HepG2 (cell line): ENCODE results near the gene ADORA2B. TPM values are rescaled to one million over a fixed set of nuclear protein-coding genes. Genes with fewer than 3 reads are reported as not detected.

Experiments
- ATF4 ChIP-seq, 2 experiments: fragments of 450-650 bp in 1 of 2; sonication (generic) in 1 of 2; formaldehyde crosslinking; IDR thresholded peaks; 2 replicates each; pipeline versions ENCODE4 v1.5.0 to v1.8.0; 2020 to 2022; ENCODE audit warnings: mild to moderate bottlenecking in 1 of 2, missing genetic modification reagents in 1 of 2
- EEA1 ChIP-seq: sonication (generic); formaldehyde crosslinking; IDR thresholded peaks from 2 replicates; pipeline ENCODE4 v1.5.1; 2020; ENCODE audit warnings: mild to moderate bottlenecking, missing genetic modification reagents, borderline replicate concordance
- FOSL2 ChIP-seq: sonication (generic); formaldehyde crosslinking; IDR thresholded peaks from 2 replicates; pipeline ENCODE4 v1.4.0; 2020; ENCODE audit warnings: missing genetic modification reagents
- GATAD1 ChIP-seq: IDR thresholded peaks from 2 replicates; pipeline ENCODE4 v1.6.1; 2016; ENCODE audit warnings: missing genetic modification reagents, missing compliant biosample characterization
- GMEB1 ChIP-seq: sonication (generic); formaldehyde crosslinking; IDR thresholded peaks from 2 replicates; pipeline ENCODE4 v1.5.1; 2020; ENCODE audit warnings: missing genetic modification reagents, mild to moderate bottlenecking, borderline replicate concordance
- HES4 ChIP-seq: sonication (generic); formaldehyde crosslinking; IDR thresholded peaks from 2 replicates; pipeline ENCODE4 v1.9.0; 2021; ENCODE audit warnings: mild to moderate bottlenecking, missing genetic modification reagents, borderline replicate concordance
- IKZF4 ChIP-seq: sonication (generic); formaldehyde crosslinking; IDR thresholded peaks from 2 replicates; pipeline ENCODE4 v1.5.1; 2020; ENCODE audit warnings: borderline replicate concordance, mild to moderate bottlenecking, low read depth, missing genetic modification reagents; ENCODE audit errors: not compliant biosample characterization
- KDM5B ChIP-seq: sonication (generic); formaldehyde crosslinking; IDR thresholded peaks from 2 replicates; pipeline ENCODE4 v1.4.0; 2020; ENCODE audit warnings: missing genetic modification reagents, mild to moderate bottlenecking, borderline replicate concordance
- PHF5A ChIP-seq: IDR thresholded peaks from one replicate; pipeline ENCODE4 v1.6.1; 2018; ENCODE audit warnings: low read depth, missing genetic modification reagents; ENCODE audit not compliant: unreplicated experiment
- RBAK ChIP-seq: sonication (generic); formaldehyde crosslinking; IDR thresholded peaks from 2 replicates; pipeline ENCODE4 v1.5.1; 2020; ENCODE audit warnings: mild to moderate bottlenecking, missing genetic modification reagents
- RNF219 ChIP-seq: sonication (generic); formaldehyde crosslinking; IDR thresholded peaks from 2 replicates; pipeline ENCODE4 v1.5.0; 2020; ENCODE audit warnings: mild to moderate bottlenecking, missing genetic modification reagents
- TAF1 ChIP-seq: sonication (generic); formaldehyde crosslinking; IDR thresholded peaks from 2 replicates; pipeline ENCODE4 v1.4.0; 2020; ENCODE audit warnings: missing genetic modification reagents
- THAP7 ChIP-seq: sonication (generic); formaldehyde crosslinking; IDR thresholded peaks from 2 replicates; pipeline ENCODE4 v1.8.1; 2023; ENCODE audit warnings: mild to moderate bottlenecking, missing genetic modification reagents
- ZNF292 ChIP-seq: sonication (generic); formaldehyde crosslinking; IDR thresholded peaks from 2 replicates; pipeline ENCODE4 v1.8.1; 2022; ENCODE audit warnings: mild to moderate bottlenecking, low read depth, missing genetic modification reagents, borderline replicate concordance
- ZNF382 ChIP-seq: sonication (generic); formaldehyde crosslinking; IDR thresholded peaks from 2 replicates; pipeline ENCODE4 v1.5.0; 2020; ENCODE audit warnings: missing genetic modification reagents, mild to moderate bottlenecking, borderline replicate concordance
- ZNF557 ChIP-seq: sonication (generic); formaldehyde crosslinking; IDR thresholded peaks from 2 replicates; pipeline ENCODE4 v1.4.0; 2020; ENCODE audit warnings: missing genetic modification reagents
- ZNF572 ChIP-seq: sonication (generic); formaldehyde crosslinking; IDR thresholded peaks from 2 replicates; pipeline ENCODE4 v1.5.1; 2020; ENCODE audit warnings: mild to moderate bottlenecking, missing genetic modification reagents
- ZNF597 ChIP-seq: sonication (generic); formaldehyde crosslinking; IDR thresholded peaks from 2 replicates; pipeline ENCODE4 v1.5.0; 2020; ENCODE audit warnings: missing genetic modification reagents
- polyA plus RNA-seq, 8 experiments: library from polyadenylated mRNA; depleted of rRNA in 3 of 8; stranded (reverse) in 7 of 8; unstranded in 1 of 8; fragments of >200 nt; fragmentation: Illumina TruSeq in 4 of 8; extraction: Trizol in 4 of 8; gene quantifications; 2 replicates each; pipeline versions ENCODE4 v1.2.1 to v1.2.3, GENCODE V29; 2011 to 2016; ENCODE audit warnings: low read depth in 4 of 8, missing spikeins in 1 of 8, mixed read lengths in 1 of 8; ENCODE audit not compliant: insufficient read depth in 1 of 8
- total RNA-seq, 5 experiments: library from RNA; depleted of rRNA; stranded (reverse); fragments of >200 nt; fragmentation: Illumina TruSeq; extraction: Trizol; gene quantifications; 2 replicates each; pipeline ENCODE4 v1.2.3, GENCODE V29; 2016; ENCODE audit warnings: low read depth in 1 of 5

Gene ADORA2B
- total and polyA plus RNA-seq, 2 of the 13 experiments (the other 11 are each of a cell fraction or from before 2014, with no cell fraction given), result 10.4 to 20.0 TPM

GRCh38 chr17:15944759-15945526 is at the start of gene ADORA2B (continued):
- TF ChIP-seq FOSL2 (CRISPR knock-in tag), result no peak; the same call in 1 of the 2 replicates
- peak; percentile 73 for TF ChIP-seq IKZF4 (CRISPR knock-in tag)
- no peak for TF ChIP-seq ZNF382
- TF ChIP-seq ATF4 (CRISPR knock-in tag; IDR thresholded peaks at IDR 0.05), result 0 out of 4 replicates have a peak, but pooled peaks of 1 of the 2 experiments have one; percentile 26
- TF ChIP-seq EEA1 (CRISPR knock-in tag), result peak; percentile 71
- no peak for TF ChIP-seq PHF5A (CRISPR knock-in tag)
- TF ChIP-seq ZNF292 (CRISPR knock-in tag), result 0 out of 2 replicates have a peak, but pooled peaks have one; percentile 18
- TF ChIP-seq TAF1 (CRISPR knock-in tag), result peak; percentile 74; the same call in 1 of the 2 replicates
- TF ChIP-seq ZNF597, result no peak
- TF ChIP-seq RBAK, result no peak
- no peak for TF ChIP-seq RNF219
- TF ChIP-seq GMEB1 (CRISPR knock-in tag), result peak; percentile 77
- 0 out of 2 replicates have a peak, but pooled peaks have one; percentile 20 for TF ChIP-seq GATAD1 (CRISPR knock-in tag)
- TF ChIP-seq ZNF557 (CRISPR knock-in tag), result no peak
- peak; percentile 71; the same call in 1 of the 2 replicates for TF ChIP-seq THAP7 (CRISPR knock-in tag)
- TF ChIP-seq HES4 (CRISPR knock-in tag), result no peak; the same call in none of the 2 replicates
- TF ChIP-seq KDM5B (CRISPR knock-in tag), result peak; percentile 86
- TF ChIP-seq ZNF572, result no peak
